Left renal pelvis (tissue), 4 donors: ENCODE data around the gene DIPK1C. TPM values are rescaled to one million over a fixed set of nuclear protein-coding genes. Genes with fewer than 3 reads are reported as not detected.

Experiments used
- DNase-seq, 4 donors: peaks; one replicate each; pipeline ENCODE4 v3.0.0-alpha.2; 2013; ENCODE audit warnings: low read depth in 4 of 4, low spot score in 3 of 4
- polyA plus RNA-seq, 4 donors: library from polyadenylated mRNA; unstranded; fragments of 120-200 nt; gene quantifications; one replicate each; pipeline ENCODE4 v1.2.1, GENCODE V29; 2013; ENCODE audit not compliant: insufficient read length in 4 of 4

The DIPK1C gene
- polyA plus RNA-seq, 4 donors, result 0.18 to 4.7 (median 0.62) TPM

DNA sequence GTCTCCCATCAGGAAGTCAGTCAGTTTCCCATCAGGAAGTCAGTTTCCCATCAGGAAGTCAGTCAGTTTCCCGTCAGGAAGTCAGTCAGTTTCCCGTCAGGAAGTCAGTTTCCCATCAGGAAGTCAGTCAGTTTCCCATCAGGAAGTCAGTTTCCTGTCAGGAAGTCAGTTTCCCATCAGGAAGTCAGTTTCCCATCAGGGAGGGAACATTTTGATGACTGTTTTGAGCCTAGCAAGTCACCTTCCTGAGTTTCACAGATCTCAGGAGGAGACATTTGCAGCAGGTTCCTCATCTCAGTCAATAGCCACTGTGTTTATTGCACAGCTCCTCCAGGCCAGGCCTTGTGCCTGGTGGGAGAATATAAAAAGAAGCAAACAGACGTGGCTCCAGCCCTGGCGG lies 31.9 kb downstream of the DIPK1C start:
- no peak for DNase-seq

DNA sequence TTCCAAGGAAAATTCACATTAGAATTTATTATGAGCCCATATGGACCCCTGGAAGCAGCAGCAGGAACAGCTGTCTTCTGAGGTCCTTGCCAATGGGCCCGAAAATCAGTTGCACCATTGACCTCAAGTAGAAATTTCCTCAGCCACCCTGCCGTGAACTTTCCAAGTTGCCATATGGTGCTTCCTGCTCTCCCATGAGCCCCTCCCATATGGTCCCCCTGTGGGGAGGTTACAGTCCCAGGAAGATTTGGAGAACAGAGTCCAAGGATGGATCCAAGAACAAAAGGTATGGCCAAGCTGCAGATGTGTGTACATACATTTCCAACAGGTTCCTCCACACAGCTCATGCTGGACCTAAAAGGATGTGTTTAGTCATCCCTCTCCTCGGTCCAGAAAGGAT lies 34.6 kb downstream of the DIPK1C start:
- DNase-seq, result no peak

DNA sequence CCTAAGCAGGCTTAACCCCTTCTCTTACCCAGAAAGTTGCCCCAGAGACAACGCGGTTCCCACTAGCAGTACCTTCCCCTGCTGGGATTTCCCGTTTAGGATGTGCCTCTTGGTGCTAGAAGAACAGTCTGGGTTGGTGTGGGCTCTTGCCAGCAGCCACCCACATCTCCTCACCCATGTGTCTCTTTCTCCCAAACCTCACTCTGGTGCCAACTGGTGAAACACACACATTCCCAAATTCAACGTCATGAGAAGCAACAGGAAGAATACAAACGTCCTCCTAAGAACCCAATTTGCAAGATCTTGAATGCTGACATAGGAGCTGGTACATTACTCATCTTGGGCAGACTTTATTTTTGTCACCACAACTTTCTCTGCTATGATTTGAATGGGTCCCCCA lies 36.2 kb downstream of the DIPK1C start:
- DNase-seq, result no peak

DNA sequence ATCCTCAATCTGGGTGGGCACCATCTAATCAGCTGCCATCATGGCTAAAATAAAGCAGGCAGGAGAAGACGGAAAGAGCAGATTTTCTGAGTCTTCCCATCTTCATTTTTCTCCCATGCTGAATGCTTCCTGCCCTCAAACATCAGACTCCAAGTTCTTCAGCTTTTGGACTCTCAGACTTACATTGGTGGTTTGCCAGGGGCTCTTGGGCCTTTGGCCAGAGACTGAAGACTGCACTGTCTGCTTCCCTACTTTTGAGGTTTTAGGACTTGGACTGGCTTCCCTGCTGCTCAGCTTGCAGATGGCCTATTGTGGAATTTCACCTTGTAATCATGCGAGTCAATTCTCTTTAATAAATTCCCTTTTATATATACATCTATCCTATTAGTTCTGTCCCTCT lies 36.6 kb downstream of the DIPK1C start:
- DNase-seq, result no peak

DNA sequence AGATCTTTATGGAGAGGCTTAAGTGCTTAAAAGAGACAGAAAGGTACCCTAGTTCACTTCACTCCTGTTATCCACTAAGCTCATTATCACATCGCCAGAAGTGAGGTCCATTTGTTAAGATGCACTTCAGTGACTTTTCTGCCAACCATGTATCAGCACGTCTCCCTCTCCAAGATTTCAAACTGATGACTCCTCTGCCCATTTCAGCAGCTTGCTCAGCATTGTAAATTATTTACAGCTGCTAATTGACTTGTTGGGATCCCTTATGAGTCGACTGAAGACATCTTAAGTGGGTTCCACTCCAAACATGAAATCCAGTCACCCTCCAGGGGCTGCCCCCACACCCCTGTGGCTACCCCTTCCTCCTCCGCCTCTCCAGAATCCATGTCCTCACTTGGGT lies 37.3 kb downstream of the DIPK1C start:
- no peak for DNase-seq

DNA sequence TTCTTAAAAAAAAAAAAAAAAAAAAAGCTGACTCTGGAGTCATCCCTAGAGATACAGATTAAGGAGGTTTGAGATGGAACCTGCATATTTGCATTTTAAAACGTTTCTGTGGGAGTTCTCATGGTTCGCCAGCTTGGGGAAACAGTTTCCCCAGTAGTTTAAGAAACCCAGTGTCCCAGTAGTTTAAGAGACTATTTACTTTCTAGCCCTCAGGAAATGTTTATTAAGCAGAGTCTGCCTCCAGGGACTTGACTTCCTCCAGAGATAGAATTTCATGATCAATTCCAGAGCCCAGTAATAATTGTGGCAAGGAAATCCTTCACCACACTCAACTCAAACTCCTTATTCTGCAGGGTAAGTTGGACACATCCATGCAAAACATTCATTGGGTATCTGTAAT lies 39.1 kb downstream of the DIPK1C start:
- DNase-seq, result no peak

DNA sequence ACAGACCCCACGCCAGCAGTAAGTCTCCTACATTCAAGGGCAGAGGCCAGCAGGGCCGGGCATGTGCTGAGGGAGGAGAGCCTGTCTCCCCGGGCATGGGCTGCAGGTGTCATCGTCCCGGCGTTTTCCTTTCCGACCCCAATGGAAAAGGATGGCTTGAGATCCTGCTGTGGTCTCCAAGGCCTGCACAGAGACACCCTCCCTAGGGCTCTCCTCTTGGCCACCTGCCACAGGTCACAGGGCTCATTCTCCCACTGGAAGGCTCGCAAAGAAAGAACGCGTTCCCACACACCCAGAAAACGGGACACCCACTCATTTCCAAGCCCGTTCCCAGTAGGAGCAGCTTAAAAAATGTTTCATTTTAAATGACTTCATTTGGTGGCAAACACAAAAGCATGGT lies 41.0 kb downstream of the DIPK1C start:
- DNase-seq, result no peak

DNA sequence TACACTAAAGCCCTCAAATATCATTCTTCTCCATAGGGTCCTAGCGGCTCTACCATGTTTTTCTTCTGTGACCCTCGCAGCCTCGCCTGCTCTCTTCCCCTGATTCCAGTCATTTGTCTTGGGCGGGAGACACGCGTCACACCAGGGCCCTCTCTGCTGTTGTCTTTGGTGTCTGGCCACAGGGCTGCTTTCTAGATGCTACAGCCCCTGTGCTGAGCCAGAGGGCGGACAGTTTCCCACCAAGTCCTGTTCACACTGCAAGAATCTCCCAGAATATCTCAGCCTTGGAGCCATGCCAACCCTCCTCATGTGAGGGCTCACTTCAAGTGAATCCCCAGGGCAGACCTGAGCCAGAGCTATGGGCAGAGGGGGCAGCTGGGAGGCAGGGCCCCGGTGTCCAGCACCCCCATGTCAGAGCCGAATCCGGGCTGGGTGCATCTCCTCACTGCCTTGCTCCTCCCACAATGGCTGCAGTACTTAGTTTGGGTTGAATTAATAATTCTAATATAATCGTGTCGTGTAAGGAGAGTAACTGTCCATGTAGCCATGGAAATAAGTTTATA lies 42.1 kb downstream of the DIPK1C start:
- no peak for DNase-seq

DNA sequence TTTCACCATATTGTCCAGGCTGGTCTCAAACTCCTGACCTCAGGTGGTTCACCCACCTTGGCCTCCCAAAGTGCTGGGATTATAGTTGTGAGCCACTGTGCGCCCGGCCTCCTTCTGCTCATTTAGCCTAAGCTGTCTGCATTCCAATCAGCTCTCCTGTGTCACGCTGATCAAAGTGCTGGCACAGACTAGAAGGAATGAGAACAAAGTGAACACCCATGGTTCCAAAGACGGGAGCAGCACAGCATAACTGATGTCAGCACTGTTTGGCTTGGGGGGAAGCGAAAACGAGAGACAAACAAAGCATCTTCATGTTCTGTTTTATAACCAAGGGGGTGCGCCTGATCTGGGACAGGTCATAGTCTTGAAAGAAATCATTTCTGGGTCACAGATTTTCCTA lies 43.3 kb downstream of the DIPK1C start:
- no peak for DNase-seq

DNA sequence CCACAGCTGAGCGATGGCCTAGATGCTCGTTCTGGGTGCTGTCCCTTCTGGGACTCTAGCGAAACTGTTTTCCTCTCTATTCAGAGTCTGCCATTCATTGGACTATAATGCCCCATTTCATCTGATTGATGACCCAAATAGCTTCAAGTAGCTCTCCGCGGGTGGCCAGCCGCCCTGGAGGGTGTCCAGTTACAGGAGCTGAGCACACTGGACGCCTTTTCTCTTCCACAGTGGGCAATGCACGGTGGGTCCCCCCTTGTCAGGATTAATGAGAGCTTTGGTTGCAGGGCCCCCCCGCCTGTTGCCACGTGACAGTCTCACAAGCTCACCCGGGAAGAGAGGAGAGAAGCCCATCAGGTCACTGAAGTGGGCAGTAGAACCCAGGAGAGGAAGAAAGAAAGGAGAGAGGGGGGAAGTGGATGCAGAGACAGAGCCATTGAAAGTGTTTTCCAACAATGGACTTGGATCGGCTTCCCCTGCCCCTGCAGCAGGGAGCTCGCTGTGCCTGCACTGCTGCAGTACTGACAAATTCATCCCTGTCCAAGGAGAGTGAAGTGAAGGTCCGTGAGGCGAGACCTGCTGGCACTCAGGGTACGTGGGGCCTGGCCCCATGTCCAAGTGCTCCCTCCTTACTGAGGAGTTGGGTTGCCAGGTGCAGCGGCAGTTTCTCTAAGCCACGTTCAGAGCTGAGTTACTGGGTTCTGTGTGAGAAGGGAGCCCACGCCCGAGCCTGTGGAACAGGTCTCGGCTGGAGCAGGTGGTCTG lies 44.8 kb downstream of the DIPK1C start:
- DNase-seq, result peak in 1 of 4 donors; percentile 61

DNA sequence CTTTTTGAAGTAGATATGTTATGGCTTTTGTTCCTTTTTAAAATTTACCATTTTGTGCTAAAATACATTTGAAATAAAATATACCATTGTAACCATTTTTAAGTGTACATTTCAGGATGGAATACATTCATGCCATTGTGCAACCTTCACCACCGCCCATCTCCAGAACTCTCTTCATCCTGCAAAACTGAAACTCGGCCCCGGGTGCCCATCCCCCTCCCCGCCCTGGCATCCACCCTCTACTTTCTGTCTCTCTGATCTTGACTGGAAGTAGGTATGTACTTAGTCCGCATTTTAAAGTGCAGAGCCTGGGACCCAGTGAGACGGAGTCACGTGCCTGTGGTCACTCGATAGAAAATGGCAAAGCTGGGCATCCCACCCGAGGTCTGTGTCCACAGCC lies 45.6 kb downstream of the DIPK1C start:
- DNase-seq, result no peak

DNA sequence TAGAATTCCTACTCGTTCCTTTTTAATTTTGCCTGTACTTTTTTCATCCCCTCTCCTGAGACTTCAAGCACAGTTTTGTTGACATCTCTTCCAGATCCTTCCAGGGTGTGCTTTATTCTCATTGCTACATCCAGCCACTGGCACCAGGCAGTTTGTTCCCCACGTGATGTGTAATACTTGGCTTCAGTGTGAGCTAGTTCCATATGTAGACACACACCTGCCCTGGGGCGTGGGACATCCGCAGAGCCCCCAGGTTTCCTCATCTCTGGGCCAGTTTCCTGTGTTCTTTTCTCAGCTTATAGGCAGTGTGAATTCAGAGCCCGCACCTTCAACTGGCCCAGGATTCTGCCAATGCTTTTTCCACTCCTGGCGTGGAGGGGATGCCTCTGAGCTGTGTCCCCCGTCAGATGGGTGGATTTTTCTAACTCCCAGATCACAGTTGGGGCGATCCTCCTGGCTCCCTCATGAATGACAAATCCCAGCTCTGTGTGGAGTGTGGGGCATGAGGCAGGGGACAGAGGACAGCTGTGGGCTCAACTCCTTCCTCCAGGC lies 46.6 kb downstream of the DIPK1C start:
- no peak for DNase-seq

DNA sequence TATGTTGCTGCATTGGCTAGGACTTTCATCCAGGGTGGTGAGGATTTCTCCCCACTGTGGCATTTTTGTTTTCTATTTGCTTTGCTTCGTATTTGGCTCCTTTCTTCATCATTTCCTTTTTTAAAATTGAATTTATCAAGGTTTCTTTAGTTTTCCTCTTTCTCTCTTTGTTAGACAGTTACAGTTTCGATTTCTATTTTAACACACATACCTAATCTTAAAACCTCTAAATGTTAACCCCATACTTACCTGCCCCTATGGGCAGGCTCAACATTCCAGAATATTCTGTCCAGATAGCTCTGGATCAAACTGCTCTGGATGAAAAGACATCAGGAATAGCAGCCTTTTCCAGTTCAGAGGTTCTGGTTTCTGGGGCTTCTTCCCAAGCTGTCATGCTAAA lies 49.2 kb downstream of the DIPK1C start:
- no peak for DNase-seq

DNA sequence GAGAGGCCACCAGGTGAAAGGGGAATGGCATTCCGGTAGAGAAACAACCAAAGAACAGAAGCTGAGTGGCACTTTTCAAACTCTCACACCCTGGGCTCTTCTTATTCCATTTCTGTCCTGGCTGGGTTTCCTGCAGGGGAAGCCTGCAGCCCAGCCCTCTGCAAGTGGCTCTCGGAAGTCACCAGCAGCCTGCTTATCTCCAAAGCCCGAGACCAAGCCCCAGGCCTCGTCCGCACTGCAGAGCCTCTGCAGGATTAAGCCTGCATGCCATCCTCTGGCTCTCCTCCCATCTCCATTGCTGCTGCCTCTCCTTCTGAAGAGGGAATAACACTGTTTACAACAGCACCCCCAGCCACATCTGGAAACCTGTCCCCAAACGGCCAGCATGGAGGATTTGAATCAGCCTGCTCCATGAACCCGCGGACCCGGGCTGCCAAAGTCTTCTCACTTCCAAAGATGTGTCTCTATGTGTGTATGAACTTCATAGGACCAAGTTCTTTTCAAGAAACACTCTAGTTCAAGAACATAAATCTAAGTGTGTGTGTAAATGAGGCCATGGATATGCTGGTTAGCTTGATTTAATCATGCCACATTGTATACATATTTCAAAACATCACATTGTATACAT lies 54.2 kb downstream of the DIPK1C start:
- no peak for DNase-seq

DNA sequence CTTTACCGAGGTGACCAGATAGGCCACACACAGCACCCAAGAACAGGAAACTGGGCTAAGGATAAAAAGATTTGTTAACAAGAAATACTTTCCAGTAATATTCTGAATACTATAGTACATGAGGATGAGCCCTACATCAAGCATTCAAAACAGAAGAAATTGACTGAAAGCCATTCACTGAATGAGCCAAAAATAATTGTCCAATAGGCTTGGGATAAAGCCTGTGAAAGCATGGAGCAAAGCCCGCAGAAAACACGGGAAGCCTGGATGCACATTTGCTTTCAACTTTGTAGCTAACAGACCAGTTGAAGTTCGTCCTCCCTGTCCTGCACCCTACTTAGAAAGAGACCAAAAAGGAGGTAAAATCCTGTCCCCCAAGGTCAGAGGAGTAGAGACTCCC lies 56.3 kb downstream of the DIPK1C start:
- no peak for DNase-seq

DNA sequence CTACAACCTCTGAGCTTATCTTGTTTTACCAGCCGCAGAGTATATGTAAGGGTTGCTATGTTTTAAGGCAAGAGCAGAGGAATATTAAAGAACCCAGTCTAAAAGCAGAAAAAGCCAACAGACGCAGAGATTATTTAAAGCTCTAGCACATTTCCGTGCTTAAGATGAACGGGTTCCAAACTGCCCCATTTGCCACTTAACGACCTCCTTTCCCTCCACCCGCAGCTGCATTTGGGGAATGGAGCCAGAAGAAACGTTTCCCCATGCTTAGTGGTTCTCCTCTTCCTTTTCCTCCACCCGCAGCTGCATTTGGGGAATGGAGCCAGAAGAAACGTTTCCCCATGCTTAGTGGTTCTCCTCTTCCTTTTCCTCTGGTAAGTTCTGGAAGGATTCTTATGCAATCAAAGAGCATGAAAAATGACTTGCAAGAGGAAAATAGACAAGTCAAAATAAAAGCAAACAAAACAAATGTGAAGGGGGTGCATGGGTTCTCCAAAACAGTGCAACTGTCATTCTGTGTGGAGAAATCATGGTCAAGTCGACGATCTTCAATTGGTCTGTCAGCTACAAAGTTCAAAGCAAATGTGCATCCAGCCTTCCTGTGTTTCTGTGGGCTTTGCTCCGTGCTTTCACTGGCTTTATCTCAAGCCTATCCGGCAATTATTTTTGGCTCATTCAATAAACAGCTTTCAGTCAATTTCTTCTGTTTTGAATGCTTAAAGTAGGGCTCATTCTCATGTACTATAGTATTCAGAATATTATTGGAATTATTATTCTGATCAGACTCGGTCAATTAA lies 57.8 kb downstream of the DIPK1C start:
- no peak for DNase-seq

DNA sequence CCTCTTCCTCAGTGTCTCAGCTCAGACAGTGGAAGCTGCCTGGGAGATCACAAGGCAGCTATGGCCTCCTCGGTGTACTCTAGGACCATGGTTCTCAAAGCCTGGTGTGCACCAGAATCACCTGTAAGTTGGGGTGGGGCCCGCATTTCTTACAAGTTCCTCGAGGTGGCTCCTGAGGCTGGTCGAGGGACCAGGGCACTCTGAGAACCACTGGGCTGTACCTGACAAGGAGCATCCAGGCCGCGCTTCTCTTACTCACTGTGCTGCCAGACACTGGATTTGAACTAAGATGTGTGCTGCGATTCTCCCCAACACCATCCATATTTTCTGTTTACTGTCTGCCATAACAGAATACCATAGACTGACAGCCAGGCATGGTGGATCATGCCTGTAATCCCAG lies 59.5 kb downstream of the DIPK1C start:
- DNase-seq, result no peak

DNA sequence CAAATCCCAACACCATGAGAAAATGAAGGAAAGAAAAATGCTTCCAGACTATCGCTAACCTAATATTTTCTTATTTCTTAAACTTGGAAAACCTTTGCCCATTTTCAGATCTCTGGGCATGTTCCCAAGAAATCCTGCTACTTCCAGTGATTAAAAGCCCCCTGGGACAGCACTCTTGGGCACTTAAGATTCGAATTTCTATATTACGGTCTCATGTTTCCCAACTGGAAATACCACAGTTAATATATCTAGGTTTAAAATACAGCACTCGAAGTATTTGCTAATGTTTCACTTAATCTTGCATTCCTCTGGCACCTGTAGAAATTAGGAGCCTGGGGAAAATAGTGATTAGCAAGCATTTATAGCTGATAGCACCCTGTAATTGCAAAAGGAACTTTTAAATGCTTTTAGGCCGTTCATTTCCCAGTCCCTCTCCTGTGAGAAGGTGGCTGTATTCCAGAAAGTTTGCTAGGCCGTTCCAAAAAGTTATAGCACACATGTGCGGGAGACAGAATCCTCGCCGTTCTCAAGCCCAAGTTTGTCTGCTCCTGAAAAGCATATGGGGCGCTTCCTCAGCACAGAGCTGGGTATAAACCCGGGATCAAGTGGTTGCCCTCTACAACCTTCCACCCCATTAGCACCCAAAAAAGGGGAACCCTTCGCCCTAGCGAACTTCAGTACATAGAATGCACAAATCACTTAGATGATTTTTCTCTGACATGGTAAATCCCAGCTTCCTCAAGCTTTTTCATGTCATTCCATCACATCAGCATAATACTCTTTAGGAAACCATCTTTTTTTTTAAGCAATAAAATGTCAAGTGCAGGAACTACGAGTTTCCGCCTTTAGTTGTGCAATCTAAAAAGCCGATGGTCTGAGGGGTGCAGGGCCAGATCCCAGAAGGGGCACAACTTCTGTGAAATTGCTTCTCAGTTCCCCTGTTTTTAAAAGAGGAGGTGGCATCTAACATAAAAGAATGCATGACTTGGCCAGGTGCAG lies 60.6 kb downstream of the DIPK1C start:
- no peak for DNase-seq

DNA sequence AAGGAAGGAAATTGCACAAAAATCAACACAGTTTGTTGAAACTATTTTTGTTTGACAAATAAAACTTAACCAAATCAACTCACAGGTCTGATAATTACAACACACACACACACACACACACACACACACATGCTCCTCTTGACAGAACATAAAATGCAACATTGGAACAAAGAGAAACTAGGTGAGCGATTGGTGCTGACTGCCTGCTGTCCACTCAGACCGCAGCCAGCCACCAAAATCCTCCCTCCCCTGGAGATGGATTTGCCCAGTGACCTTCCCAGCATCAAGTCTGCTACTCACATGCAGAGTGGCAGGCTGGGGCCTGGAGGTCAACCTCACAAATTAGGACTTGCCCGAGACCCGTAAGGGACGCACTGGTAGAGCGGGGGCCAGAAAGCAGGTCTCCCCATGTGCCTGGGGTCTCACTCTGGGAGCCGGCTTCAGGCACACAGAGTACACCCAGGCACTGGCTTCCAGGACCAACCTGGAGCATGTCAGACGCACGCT lies 61.4 kb downstream of the DIPK1C start:
- DNase-seq, result no peak

DNA sequence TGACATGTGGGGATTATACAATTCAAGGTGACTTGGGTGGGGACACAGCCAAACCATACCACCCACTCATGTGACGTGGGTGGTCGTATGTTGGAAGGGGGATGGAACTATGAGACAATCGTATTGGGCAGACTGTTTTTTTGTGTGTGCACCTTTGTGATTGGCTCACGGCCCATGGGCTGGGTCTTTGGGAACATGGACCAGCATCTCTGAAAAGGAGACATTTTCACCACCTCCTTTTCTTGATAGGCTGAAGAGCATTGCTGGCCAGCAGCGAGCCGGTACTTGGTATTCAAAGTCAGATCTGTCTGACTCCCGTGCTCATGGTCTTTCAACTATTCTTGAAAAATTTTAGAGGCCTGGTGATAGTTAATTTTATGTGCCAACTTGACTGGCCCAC lies 62.1 kb downstream of the DIPK1C start:
- DNase-seq, result no peak
